ENCODE measurements around the gene SYCP3. TPM values are rescaled to one million over a fixed set of nuclear protein-coding genes. Genes with fewer than 3 reads are reported as not detected.

SYCP3 gene
- total RNA-seq, 2 donors from 2014 or later: 0.35 TPM; not detected in 1

DNA sequence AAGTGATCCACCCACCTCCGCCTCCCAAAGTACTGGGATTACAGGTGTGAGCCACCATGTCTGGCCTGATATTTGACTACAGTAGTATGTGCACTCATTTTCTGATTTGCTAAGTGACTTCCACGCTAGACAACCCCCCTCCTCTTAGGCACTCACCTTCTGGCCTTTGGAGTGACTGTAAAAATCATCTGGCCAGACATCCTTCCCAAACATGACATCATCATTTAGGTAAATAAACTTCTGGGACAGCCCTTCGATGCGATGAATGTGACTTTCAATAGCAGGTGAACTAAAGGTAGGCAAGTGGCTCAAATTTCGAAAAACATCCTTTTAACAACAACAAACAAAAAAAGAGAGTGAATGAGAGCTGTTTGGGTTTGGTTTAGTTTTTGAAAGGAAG is 30.6 kb upstream of the SYCP3 start:
- intact Hi-C loops (cut with DNase I): loop anchor here (5.0 to 10.0 kb wide), 2 partner anchors 72 to 355 kb away; no protein-coding TSS in a partner anchor
- Histone ChIP-seq H3K4me1 (no peaks in the 10 kb centered on the region), H3K36me3 (peaks cover 10% of the 10 kb centered on the region), H3K27ac (no peak overlapping the region), H3K9me3 (no peaks in the 10 kb centered on the region), H3K4me3 (no peak overlapping the region), H3K27me3 (no peaks in the 10 kb centered on the region), H3K9ac (ENCODE audit: low read depth in 2 of 2, low read length in 2 of 2) (no peak overlapping the region)
- DNase-seq: no peak
- TF ChIP-seq, protein P1, sequence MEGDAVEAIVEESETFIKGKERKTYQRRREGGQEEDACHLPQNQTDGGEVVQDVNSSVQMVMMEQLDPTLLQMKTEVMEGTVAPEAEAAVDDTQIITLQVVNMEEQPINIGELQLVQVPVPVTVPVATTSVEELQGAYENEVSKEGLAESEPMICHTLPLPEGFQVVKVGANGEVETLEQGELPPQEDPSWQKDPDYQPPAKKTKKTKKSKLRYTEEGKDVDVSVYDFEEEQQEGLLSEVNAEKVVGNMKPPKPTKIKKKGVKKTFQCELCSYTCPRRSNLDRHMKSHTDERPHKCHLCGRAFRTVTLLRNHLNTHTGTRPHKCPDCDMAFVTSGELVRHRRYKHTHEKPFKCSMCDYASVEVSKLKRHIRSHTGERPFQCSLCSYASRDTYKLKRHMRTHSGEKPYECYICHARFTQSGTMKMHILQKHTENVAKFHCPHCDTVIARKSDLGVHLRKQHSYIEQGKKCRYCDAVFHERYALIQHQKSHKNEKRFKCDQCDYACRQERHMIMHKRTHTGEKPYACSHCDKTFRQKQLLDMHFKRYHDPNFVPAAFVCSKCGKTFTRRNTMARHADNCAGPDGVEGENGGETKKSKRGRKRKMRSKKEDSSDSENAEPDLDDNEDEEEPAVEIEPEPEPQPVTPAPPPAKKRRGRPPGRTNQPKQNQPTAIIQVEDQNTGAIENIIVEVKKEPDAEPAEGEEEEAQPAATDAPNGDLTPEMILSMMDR (IDR thresholded peaks at IDR 0.05): no peak

DNA sequence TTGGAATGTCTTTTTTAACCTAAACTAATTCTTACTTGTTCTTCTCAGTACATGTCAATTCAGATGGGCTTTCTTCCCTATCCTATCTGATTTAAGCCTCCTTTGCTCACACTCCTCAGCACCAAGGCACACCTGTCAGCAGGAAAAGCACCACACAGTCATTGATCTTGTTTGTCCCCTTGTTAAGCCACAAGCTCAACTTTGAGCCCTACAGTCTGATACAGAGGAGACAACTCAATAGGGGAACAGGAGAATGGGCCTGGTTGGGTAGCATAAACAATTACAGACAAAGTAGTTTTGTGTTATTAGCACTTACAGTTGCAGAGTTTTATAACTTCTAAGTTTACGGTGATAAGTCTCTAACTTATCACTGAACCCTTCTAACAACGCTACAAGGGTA is 29.5 kb upstream of the SYCP3 start:
- H3K4me1 ChIP-seq: no peaks in the 10 kb centered on the region
- H3K27ac ChIP-seq: no peak overlapping the region
- intact Hi-C loops (cut with DNase I): no loop called here
- no peaks in the 10 kb centered on the region for H3K9me3 ChIP-seq
- no peaks in the 10 kb centered on the region for H3K27me3 ChIP-seq
- H3K36me3 ChIP-seq: peaks cover 10% of the 10 kb centered on the region
- H3K9ac ChIP-seq (ENCODE audit: low read depth in 2 of 2, low read length in 2 of 2): no peak overlapping the region
- TF ChIP-seq, protein P1 (IDR thresholded peaks at IDR 0.05): no peak
- no peak overlapping the region for H3K4me3 ChIP-seq
- DNase-seq: no peak

DNA sequence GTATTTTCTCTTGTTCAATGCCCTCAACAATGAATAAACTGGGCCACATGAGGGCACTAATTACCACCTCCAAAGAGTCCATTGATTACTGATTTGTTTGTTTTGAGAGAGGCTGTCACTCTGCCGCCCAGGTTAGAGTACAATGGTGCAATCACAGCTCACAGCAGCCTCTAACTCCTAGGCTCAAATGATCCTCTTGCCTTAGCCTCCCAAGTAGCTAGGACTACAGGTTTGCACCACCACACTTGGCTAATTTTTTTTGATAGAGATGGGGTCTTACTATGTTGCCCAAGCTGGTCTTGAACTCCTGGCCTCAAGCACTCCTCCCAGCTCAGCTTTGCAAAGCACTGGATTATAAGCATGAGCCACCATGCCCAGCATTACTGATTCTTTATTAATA is 28.3 kb upstream of the SYCP3 start:
- no peak overlapping the region for H3K4me3 ChIP-seq
- no peak overlapping the region for H3K9ac ChIP-seq (ENCODE audit: low read depth in 2 of 2, low read length in 2 of 2)
- DNase-seq: no peak
- TF ChIP-seq, protein P1 (IDR thresholded peaks at IDR 0.05): no peak
- H3K27me3 ChIP-seq: no peaks in the 10 kb centered on the region
- no peaks in the 10 kb centered on the region for H3K9me3 ChIP-seq
- intact Hi-C loops (cut with DNase I): no loop called here
- no peak overlapping the region for H3K27ac ChIP-seq
- H3K36me3 ChIP-seq: peaks cover 10% of the 10 kb centered on the region
- no peaks in the 10 kb centered on the region for H3K4me1 ChIP-seq

DNA sequence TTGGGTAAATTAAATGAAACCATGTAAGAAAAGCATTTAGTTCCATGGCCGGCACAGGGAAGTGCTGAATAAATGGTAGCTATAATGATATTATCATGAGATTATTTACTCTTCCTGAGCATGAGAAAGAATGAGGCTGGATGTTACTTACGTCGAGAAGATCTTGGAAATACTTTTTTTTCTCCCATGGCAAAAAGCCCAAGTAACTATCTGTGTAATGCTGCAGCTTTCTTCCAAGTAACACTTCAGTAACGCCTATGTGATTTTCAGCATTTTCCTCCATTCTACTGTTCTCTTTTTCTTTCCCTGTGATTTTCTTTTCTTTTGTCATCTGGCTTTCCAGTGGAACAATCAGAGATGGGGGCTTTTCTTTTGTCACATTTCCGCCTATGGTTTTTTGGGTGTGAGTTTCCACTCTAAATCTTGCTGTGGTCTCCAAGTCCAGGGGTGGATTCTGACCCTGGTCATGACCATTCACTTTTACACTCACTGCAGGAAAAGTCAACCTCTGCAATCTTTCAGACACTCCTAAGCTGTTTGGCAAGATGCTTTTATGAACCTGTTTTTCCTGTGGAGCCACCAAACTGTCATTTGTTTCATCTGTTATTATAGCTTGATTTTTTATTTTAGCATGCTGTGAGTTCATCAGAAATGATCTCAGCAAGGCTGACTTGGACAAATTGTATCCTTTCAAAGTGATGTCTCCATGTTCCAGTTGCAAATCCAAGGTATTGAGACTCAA is 25.0 kb upstream of the SYCP3 start:
- Histone ChIP-seq H3K4me3 (no peak overlapping the region), H3K27me3 (no peaks in the 10 kb centered on the region), H3K9me3 (no peaks in the 10 kb centered on the region), H3K36me3 (peaks cover 10% of the 10 kb centered on the region), H3K4me1 (no peaks in the 10 kb centered on the region), H3K9ac (ENCODE audit: low read depth in 2 of 2, low read length in 2 of 2) (no peak overlapping the region), H3K27ac (no peak overlapping the region)
- no peak for DNase-seq
- intact Hi-C loops (cut with DNase I): no loop called here
- TF ChIP-seq, protein P1 (IDR thresholded peaks at IDR 0.05): no peak

DNA sequence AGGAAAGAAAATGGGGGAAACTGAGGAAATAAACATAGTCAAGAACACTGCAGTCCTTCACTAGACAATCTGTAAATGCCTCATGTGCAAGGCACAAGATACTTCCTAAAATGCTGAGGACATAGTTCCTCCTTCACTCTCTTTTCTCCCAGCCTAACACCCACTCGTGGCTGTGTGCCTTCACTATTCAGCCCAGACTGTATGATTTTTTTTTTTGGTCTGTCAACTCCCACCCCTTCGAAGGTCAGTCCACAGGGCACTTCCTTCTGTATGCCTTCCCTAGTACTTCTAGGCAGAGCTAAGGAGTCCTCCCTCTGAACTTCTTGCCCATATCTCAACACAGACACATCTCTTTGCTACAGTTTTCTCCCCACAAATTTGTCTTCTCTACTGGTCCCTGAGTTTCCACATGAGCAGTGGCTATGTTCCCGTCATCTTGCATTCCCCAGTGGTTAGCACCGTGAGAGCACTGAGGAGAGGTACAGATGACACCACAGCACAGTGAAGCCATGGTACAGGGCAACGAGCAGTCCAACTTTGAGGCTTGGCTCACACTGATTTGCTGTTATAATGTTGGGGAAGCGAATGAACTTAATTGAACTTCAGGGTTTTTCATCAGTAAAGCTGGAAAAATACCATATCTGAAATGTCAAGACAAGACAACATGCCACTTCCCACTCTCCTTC is 24.1 kb upstream of the SYCP3 start:
- TF ChIP-seq, protein P1 (IDR thresholded peaks at IDR 0.05): no peak
- intact Hi-C loops (cut with DNase I): no loop called here
- DNase-seq: no peak

More for the DNA sequence above, 24.1 kb upstream of the SYCP3 start:
- H3K27me3 ChIP-seq: no peaks in the 10 kb centered on the region
- H3K4me1 ChIP-seq: no peaks in the 10 kb centered on the region
- no peak overlapping the region for H3K4me3 ChIP-seq
- H3K9ac ChIP-seq (ENCODE audit: low read depth in 2 of 2, low read length in 2 of 2): no peak overlapping the region
- no peak overlapping the region for H3K27ac ChIP-seq
- no peaks in the 10 kb centered on the region for H3K9me3 ChIP-seq
- peaks cover 4% of the 10 kb centered on the region for H3K36me3 ChIP-seq

All from colonic mucosa (tissue), 4 donors.